HG03575 (cell line): ENCODE measurements around the gene PCSK5.
"Not testable (repeated sequence)": the region's sequence is repeated elsewhere in the genome, so short reads cannot be mapped to it uniquely, and the experiment has no call there.

Experiments
- ATAC-seq: cut with Tn5 transposase; IDR thresholded peaks from one replicate; pipeline ENCODE4 v1.9.1; 2021; ENCODE audit not compliant: unreplicated experiment, insufficient number of reproducible peaks, low FRiP score; ENCODE audit errors: extremely low read depth

The PCSK5 gene

DNA sequence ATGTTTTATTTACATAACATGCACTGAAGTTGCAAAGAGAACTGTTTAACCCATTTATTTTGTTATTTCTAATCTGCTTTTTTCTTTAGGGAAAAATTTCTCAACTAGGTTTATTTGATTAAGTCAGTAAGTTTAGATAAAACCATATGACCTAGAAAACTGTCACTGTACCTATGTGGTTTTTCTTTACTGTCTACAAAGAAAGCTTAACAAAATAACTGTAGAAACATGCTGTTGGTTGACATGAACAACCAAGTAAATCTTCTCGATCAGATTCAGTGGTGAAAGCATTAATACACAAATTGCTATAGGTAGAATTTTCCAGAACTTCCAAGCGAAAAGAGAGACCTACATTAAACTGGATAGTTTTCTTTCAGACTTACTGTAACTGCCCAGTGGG, 137.4 kb downstream of the PCSK5 start:
- no peak for ATAC-seq

DNA sequence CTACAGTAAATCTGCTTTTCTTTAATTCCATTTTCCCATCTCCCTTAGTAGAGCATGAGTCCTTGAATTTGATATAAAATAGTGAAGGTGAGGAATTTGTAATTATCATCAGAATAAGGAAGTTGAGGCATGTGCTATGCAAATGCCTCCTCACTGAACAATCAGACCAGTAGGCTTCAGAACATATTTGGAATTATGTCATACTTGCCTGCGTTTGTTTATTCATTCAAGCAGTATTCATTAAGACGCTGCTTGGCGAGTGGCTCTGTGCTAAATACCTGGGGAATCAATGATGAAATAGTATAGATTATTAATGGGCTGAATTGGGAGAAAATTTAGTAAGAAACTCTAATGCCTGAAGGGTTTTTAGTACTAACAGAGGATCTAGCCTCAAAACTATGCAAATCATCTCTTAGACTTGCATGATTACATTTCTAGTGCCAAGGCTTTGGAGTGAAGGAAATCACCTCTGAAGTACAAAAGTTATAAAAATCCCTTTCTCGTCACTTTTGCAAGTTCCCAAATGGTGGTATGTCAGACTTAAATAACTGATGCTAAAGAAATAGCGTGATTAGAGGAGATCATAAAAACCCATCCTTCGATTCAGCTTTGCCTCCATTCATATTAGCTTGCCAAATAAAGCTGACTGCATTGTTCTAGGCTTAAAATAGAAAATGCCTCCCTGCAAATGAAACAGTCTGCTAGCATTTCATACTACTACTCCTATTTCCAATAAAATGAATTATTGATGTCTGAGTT, 141.7 kb downstream of the PCSK5 start:
- no peak for ATAC-seq

DNA sequence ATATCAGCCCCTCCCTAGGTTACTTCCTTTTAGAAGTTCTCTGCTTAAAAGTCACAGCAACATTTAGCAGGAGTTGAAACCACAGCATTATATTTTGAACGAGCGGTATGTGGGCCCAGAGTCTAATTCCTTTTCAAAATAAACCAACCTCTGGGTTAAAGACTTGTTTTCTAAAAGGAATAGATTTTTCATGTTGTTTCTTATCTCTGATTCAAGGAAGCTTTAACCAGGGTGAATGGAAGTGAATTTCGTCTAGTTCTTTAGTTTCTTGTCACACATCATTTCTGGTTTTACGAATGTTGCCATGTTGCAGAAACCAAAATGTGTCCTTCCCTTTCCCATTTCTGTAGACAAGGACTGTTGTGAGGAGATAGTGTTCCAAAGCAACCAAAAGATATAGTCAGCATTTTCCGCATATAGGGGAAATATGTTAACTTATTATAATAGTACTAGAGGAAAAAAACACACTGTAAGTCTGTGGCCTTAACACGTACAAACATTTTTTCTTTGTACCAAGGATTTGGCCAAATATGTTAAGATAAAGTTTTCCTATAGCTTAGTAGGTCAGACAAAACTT, 142.4 kb downstream of the PCSK5 start:
- no peak for ATAC-seq

DNA sequence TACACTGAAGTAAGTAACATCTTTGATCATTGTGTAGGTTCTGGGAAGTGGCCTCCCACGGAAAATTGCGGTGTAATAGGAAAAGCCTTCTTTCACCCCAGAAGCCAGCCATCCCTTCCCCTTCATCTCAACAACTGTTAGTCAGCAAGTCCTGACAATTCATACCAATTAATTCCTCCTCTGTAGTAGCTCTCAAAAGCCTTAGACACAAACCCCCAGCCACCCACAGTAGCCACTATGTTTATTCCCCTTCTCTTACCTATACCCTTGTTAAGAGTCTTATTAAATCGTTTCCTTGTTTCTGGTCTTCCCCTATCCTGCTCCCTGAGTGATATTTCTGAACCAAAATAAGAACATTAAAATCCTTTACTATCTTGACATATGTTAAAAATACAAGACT, 143.6 kb downstream of the PCSK5 start:
- ATAC-seq = no peak

GRCh38 chr9:76036762-76037161, 146.3 kb downstream of the PCSK5 start:
- ATAC-seq = no peak

DNA sequence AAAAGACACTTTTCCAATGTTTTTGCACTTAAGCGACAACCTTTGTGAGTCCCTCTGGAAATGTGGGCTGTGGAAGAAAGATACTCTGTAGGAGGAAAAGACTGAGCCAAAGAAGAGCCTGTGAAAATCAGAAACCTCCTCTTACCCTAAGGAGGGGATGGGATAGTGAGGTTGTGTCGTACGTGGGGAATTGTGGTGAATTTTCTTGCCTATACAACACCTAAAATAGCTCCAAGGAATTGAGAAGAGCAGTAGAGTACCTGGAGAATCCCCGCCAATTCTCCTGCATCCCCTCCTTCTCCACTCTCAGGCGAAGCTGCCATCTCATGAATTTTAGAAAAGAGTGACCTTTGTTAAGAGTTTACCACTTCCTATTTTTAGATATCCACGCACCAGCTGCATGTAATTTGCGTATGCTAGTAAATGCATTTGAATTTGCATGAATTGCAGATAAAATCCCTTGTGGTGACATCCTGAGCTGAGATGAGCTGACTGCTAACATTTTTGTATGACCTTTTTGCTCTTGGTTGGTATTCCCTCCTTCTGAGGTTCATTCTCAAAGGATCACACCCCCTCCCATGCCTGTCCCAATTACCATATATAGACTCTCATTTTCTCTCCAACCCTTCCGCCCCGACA, 147.2 kb downstream of the PCSK5 start:
- ATAC-seq = no peak

- ATAC-seq = no peak
Measured at GRCh38 chr9:76038431-76038830, 148.0 kb downstream of the PCSK5 start.

- ATAC-seq = no peak
Measured at GRCh38 chr9:76044266-76044819, 153.9 kb downstream of the PCSK5 start.

GRCh38 chr9:76045221-76045620, 154.7 kb downstream of the PCSK5 start:
- no peak for ATAC-seq

DNA sequence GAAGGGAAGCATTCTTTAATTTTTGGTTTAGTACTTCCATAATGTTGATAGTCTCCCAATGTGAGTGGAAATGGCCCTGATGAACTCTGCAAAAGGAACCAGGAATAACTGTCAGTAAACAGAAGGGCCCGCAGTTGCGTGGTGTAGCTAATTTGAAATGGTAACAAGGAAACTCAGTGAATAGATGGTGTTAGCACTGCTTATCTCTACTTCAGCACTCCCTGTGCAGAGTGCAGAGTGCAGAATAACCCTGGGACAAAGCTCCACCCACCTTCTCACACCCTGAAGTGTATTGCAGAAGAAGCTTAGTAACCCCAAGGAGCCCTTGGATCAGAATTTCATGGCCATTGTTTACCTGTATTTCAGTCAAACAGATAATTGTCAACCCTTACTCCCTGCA, 158.9 kb downstream of the PCSK5 start:
- no peak for ATAC-seq

DNA sequence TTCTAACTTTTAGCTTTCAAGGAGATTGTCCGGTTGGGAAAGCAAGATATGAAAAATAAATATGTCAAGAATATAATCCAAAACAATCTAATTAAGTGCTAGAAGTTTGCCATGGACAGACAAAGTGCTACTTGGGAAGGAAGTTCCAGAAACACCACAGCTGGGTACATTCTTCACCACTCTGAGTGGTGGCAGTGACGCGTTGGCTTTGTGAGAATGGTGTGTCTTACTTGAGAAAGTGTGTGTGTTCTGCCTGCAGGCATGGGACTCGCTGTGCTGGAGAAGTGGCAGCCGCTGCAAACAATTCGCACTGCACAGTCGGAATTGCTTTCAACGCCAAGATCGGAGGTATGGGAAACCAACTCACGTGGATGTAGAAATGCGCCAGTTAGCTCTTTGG, 177.2 kb downstream of the PCSK5 start:
- ATAC-seq = no peak

- ATAC-seq = no peak
Measured at GRCh38 chr9:76077537-76077936, 187.1 kb downstream of the PCSK5 start.

DNA sequence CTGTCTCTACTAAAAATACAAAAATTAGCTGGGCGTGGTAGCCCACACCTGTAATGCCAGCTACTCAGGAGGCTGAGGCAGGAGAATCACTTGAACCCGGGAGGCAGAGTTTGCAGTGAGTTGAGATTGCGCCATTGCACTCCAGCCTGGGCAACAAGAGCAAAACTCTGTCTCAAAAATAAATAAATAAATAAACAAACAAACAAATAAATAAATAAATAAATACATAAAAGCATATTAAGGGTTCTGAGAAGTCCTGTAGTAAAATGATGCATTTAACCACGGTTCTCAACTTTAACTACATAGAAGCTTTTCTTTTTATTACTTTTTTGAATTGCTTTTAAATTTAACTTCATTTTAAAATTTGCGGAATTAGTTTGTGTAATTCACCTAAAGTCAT, 190.8 kb downstream of the PCSK5 start:
- not testable (repeated sequence) for ATAC-seq

- no peak for ATAC-seq
Measured at GRCh38 chr9:76082057-76082456, 191.6 kb downstream of the PCSK5 start.

GRCh38 chr9:76085596-76085995, 195.1 kb downstream of the PCSK5 start:
- no peak for ATAC-seq

DNA sequence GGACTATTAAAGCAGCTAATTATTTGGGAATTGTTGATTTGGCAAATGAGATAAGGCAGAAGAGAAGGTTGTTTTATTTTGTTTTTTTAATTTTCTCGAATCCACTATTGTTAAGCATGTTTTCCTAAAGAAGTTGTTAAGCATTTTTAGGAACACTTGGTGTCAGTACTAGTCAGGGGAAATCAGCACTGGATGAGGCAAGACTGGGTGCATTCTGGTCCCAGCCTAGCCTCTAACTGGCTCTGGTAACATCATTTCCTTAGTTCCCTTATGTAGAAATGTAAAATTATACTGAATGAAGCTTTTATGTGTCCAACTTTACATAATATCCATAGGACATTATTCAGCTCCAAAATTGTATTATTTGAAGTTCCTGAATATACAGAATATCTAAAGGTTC, 196.1 kb downstream of the PCSK5 start:
- no peak for ATAC-seq

DNA sequence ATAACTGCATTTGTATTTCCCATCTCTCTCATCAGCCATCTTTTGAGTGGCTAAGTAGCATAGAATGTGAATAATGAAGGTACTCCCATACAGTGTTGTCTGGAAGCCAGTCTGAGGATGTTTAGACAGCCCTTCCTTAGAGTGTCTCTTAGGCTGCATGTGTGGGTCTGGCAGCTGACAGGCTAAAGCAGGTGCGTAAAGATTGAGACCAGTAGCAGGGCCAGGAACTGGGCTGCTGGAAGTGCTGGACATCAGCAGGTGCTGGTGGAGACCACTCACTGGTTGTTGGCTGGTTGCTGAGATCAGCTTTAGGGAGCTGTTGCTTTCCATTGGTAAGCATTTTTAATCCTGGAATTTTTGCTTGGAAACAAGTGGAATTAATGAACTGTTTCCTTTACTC, 197.5 kb downstream of the PCSK5 start:
- no peak for ATAC-seq

GRCh38 chr9:76090330-76090729, 199.9 kb downstream of the PCSK5 start:
- no peak for ATAC-seq

GRCh38 chr9:76090909-76091308, 200.4 kb downstream of the PCSK5 start:
- no peak for ATAC-seq

DNA sequence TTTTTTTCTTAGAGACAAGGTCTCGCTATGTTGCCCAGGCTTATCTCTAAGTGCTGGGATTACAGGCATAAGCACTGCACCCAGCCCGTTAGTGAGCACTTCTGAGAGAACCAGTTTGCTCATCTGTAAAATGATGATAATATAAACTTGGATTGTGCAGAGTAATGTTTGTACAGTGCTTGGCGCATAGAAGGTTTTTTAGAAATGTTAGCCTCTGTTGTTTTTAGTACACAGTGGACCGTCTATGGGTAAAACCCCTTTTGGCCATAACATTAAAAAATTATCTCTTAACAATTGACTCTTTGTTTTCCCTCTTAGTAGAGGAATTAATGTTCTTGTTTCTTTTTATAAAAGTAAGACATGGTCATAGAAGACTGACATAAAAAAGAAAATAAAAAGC, 202.1 kb downstream of the PCSK5 start:
- ATAC-seq = no peak
